Tibial artery (tissue), 4 donors: ENCODE measurements around the gene CHMP4B.

Experiments used
- DNase-seq, 2 donors: peaks; one replicate each; pipeline ENCODE4 v3.0.0-alpha.2; 2019
- H3K27ac ChIP-seq, 2 donors: fragments of 200-600 bp; sonication (generic) in 1 of 2; 1 replicate in 1 of 2; 2 replicates in 1 of 2; pipeline ENCODE4 v1.5.1; 2018 to 2019; ENCODE audit warnings: mild to moderate bottlenecking in 1 of 2
- H3K27me3 ChIP-seq, 2 donors: fragments of 200-600 bp; sonication (generic) in 1 of 2; one replicate each; pipeline versions ENCODE4 v1.5.1 to v1.6.0; 2016 to 2019
- H3K36me3 ChIP-seq, 3 donors: fragments of 200-600 bp; sonication (generic) in 2 of 3; one replicate each; pipeline ENCODE4 v1.5.1; 2016 to 2019; ENCODE audit warnings: mild to moderate bottlenecking in 2 of 3
- H3K4me1 ChIP-seq, 4 donors: fragments of 200-600 bp; sonication (generic) in 2 of 4; 1 replicate in 3 of 4; 2 replicates in 1 of 4; pipeline ENCODE4 v1.5.1; 2016 to 2019
- H3K4me3 ChIP-seq, 2 donors: fragments of 200-600 bp; sonication (generic) in 1 of 2; 1 replicate in 1 of 2; 2 replicates in 1 of 2; pipeline ENCODE4 v1.5.1; 2018 to 2019; ENCODE audit warnings: mild to moderate bottlenecking in 2 of 2
- H3K9me3 ChIP-seq, 3 donors: fragments of 200-600 bp; sonication (generic) in 1 of 3; one replicate each; pipeline ENCODE4 v1.5.1; 2016 to 2019
- intact Hi-C: fragments of 100-400 bp; cut with DNase I; formaldehyde crosslinking; loops from one replicate; pipeline ENCODE4 v1.15.0; 2023; ENCODE audit warnings: low total_unique reads
- TF ChIP-seq, protein P1 (sequence below), 2 experiments: fragments of 200-600 bp in 1 of 2; fragments of 450-650 bp in 1 of 2; IDR thresholded peaks; one replicate each; pipeline ENCODE4 v1.5.1; 2017 to 2019; ENCODE audit warnings: antibody characterized with exemption in 2 of 2, mild to moderate bottlenecking in 1 of 2, moderate library complexity in 1 of 2

Gene CHMP4B, protein sequence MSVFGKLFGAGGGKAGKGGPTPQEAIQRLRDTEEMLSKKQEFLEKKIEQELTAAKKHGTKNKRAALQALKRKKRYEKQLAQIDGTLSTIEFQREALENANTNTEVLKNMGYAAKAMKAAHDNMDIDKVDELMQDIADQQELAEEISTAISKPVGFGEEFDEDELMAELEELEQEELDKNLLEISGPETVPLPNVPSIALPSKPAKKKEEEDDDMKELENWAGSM

DNA sequence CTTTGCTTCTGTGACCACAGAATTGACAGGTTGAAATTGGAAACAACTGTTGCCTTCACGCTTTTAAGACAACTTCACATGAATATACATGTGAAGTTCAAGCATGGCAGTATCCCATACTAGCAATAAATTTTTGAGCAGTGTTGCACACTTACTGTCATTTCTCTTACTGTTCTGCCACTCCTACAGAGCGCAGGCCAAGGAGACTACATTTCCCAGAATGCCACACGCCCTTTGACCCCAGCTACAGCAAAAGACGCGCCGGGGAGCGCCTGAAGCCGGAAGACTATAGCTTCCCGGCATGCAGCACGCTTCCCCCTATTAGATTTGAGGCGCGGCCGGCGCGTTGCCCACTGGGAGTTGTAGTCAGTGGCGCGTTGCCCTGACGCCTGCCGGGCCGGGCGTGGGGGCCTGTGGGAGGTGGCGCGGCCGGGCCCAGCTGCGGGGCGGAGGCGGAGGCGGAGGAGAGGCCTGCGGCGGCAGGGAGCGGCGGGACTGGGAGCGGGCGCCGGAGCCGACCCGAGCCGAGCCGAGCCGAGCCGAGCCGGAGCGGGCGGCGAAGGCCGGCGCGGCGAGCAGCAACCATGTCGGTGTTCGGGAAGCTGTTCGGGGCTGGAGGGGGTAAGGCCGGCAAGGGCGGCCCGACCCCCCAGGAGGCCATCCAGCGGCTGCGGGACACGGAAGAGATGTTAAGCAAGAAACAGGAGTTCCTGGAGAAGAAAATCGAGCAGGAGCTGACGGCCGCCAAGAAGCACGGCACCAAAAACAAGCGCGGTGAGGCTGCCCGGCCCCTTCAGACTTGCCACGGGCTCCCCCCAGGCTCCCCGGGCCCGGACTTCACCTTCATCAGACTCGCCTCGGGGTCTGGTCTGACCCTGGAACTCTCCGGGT, at the start of gene CHMP4B:
Gene CHMP4B, plus strand, starts transcription at position 464 of the 891 bp plus-strand sequence. Its CDS starts 121 bp downstream, at position 585.
- Histone ChIP-seq H3K27me3 (no peaks in the 10 kb centered on the region), H3K27ac (peak within 1 kb of the TSS; percentile 93 to 95), H3K4me3 (peak within 1 kb of the TSS; percentile 85 to 97), H3K4me1 (peaks cover 0 to 34% (median 22%) of the 10 kb centered on the region in 4 donors), H3K36me3 (no peaks in the 10 kb centered on the region), H3K9me3 (no peaks in the 10 kb centered on the region)
- peak; percentile 100 for DNase-seq
- TF ChIP-seq, protein P1, sequence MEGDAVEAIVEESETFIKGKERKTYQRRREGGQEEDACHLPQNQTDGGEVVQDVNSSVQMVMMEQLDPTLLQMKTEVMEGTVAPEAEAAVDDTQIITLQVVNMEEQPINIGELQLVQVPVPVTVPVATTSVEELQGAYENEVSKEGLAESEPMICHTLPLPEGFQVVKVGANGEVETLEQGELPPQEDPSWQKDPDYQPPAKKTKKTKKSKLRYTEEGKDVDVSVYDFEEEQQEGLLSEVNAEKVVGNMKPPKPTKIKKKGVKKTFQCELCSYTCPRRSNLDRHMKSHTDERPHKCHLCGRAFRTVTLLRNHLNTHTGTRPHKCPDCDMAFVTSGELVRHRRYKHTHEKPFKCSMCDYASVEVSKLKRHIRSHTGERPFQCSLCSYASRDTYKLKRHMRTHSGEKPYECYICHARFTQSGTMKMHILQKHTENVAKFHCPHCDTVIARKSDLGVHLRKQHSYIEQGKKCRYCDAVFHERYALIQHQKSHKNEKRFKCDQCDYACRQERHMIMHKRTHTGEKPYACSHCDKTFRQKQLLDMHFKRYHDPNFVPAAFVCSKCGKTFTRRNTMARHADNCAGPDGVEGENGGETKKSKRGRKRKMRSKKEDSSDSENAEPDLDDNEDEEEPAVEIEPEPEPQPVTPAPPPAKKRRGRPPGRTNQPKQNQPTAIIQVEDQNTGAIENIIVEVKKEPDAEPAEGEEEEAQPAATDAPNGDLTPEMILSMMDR (IDR thresholded peaks at IDR 0.05), result no peak
- intact Hi-C loops, result loop anchor here (10.0 kb wide), 1 partner anchor 184 kb away; the partner anchor contains the start of gene RALY

DNA sequence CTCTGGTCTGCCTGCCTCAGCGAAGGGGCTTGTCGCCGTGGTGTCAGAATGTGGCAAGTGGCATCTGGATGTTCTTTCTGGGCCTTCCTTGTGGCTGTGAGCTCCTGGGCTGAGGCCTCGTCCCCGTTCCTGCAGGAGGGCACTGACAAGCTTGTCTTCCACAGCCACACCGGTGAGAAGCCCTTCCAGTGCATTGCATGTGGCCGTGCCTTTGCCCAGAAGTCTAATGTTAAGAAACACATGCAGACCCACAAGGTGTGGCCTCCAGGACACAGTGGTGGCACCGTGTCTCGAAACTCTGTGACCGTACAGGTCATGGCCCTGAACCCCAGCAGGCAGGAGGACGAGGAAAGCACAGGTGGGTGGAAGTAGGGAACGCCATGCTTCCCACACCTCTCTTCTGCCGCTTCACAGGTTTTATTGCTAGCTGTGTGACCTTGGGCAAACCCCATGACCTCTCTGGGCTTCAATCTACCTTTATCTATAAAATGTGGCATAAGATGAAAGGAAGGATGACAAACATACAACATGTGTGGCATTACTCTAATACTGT, 49.4 kb upstream of the CHMP4B start:
- no peaks in the 10 kb centered on the region for H3K4me1 ChIP-seq
- H3K27me3 ChIP-seq, result no peaks in the 10 kb centered on the region
- TF ChIP-seq, protein P1 (IDR thresholded peaks at IDR 0.05), result no peak
- intact Hi-C loops, result no loop called here
- DNase-seq, result no peak
- no peak overlapping the region for H3K27ac ChIP-seq
- H3K9me3 ChIP-seq, result peaks cover 0 to 7% (median 0%) of the 10 kb centered on the region in 3 donors
- peaks cover 15 to 74% (median 43%) of the 10 kb centered on the region in 3 donors for H3K36me3 ChIP-seq
- H3K4me3 ChIP-seq, result no peak overlapping the region

DNA sequence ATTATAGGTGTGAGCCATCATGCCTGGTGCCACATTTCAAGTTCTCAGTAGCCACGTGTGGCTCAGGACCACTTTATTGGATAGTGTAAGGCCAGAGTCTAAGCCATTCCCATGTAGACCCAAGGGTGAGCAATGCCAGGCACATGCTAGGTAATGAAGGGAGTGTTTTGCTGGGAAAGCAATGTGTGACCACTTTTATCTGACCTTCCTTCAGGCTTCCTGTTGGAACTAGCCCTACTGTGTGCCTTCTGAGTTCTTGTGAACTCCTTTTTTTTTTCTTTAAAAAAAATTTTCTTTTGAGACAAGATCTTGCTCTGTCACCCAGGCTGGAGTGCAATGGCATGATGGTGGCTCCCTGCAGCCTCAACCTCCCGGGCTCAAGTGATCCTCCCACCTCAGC, 46.0 kb upstream of the CHMP4B start:
- intact Hi-C loops, result no loop called here
- Histone ChIP-seq H3K36me3 (peaks cover 16 to 71% (median 39%) of the 10 kb centered on the region in 3 donors), H3K4me1 (no peaks in the 10 kb centered on the region), H3K27me3 (no peaks in the 10 kb centered on the region), H3K4me3 (no peak overlapping the region), H3K27ac (no peak overlapping the region), H3K9me3 (no peaks in the 10 kb centered on the region)
- TF ChIP-seq, protein P1 (IDR thresholded peaks at IDR 0.05), result no peak
- DNase-seq, result no peak

DNA sequence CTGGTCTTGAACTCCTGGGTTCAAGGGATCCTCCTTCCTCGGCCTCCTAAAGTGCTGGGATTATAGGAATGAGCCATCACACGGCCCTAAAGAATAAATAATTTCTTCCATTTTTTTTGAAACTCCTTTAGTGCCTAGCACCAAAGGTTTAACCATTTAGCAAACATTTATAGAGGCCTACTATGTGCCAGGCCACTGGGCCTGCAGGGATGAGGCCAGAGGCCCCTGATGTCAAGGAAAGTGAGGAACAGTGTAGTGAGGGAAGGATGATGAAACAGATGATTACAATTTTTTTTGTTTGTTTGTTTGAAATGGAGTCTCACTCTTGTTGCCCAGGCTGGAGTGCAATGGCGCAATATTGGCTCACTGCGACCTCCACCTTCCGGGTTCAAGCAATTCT, 45.6 kb upstream of the CHMP4B start:
- intact Hi-C loops, result no loop called here
- no peak for DNase-seq
- H3K36me3 ChIP-seq, result peaks cover 16 to 71% (median 37%) of the 10 kb centered on the region in 3 donors

DNA sequence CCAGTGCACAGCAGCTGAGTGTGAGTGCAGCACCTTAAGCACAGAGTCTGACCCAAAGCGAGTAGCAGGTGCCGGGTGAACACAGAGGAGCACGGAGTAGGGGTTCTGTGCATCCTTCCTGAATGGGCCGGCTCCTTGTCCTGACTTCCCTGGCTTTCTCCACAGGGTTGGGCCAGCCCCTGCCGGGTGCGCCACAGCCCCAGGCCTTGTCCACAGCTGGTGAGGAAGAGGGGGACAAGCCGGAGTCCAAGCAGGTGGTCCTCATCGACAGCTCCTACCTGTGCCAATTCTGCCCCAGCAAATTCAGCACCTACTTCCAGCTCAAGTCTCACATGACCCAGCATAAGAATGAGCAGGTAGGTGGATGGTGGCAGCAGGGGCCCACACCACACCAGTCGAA, 44.5 kb upstream of the CHMP4B start:
- intact Hi-C loops, result no loop called here

More for the DNA sequence above, 45.6 kb upstream of the CHMP4B start:
- Histone ChIP-seq H3K4me3 (no peak overlapping the region), H3K9me3 (no peaks in the 10 kb centered on the region), H3K27ac (no peak overlapping the region), H3K27me3 (no peaks in the 10 kb centered on the region), H3K4me1 (no peaks in the 10 kb centered on the region)
- TF ChIP-seq, protein P1 (IDR thresholded peaks at IDR 0.05), result no peak

More for the DNA sequence above, 44.5 kb upstream of the CHMP4B start:
- Histone ChIP-seq H3K36me3 (peaks cover 15 to 71% (median 35%) of the 10 kb centered on the region in 3 donors), H3K27ac (no peak overlapping the region), H3K9me3 (no peaks in the 10 kb centered on the region), H3K4me3 (no peak overlapping the region), H3K4me1 (no peaks in the 10 kb centered on the region), H3K27me3 (no peaks in the 10 kb centered on the region)
- DNase-seq, result no peak
- TF ChIP-seq, protein P1 (IDR thresholded peaks at IDR 0.05), result no peak
